Neural progenitor cell (in vitro differentiated cells): Measurements from ENCODE around the gene HADHB. TPM values are rescaled to one million over a fixed set of nuclear protein-coding genes. Genes with fewer than 3 reads are reported as not detected.
"Not testable (repeated sequence)": the region's sequence is repeated elsewhere in the genome, so short reads cannot be mapped to it uniquely, and the experiment has no call there.

Source experiments
- DNase-seq: peaks from one replicate; pipeline ENCODE4 v3.0.0-alpha.2; 2016; ENCODE audit warnings: low spot score
- H2AFZ ChIP-seq: fragments of 200-600 bp; sonication (generic); replicated peaks from 2 replicates; pipeline ENCODE4 v1.6.1; 2016; ENCODE audit warnings: antibody characterized with exemption
- H3F3A ChIP-seq: fragments of 200-600 bp; sonication (generic); 2 replicates; pipeline ENCODE4 v1.6.1; 2016; ENCODE audit warnings: antibody characterized with exemption, low read depth
- H3K27ac ChIP-seq: fragments of 200-600 bp; sonication (generic); 2 replicates; pipeline ENCODE4 v1.5.1; 2016; ENCODE audit warnings: mild to moderate bottlenecking
- H3K27me3 ChIP-seq: fragments of 200-600 bp; sonication (generic); 2 replicates; pipeline ENCODE4 v1.6.1; 2016; ENCODE audit warnings: mild to moderate bottlenecking, moderate library complexity
- H3K36me3 ChIP-seq: fragments of 200-600 bp; sonication (generic); 2 replicates; pipeline ENCODE4 v1.5.1; 2016
- H3K4me1 ChIP-seq: fragments of 200-600 bp; sonication (generic); 2 replicates; pipeline ENCODE4 v1.6.1; 2016; ENCODE audit warnings: mixed run types
- H3K4me2 ChIP-seq: fragments of 200-600 bp; sonication (generic); 2 replicates; pipeline ENCODE4 v1.6.1; 2016
- H3K4me3 ChIP-seq: fragments of 200-600 bp; sonication (generic); 2 replicates; pipeline ENCODE4 v1.5.1; 2016
- H3K79me2 ChIP-seq: fragments of 200-600 bp; sonication (generic); 2 replicates; pipeline ENCODE4 v1.6.1; 2016; ENCODE audit warnings: low read depth
- H3K9ac ChIP-seq: fragments of 200-600 bp; sonication (generic); 2 replicates; pipeline ENCODE4 v1.6.1; 2016
- H3K9me3 ChIP-seq: fragments of 200-600 bp; sonication (generic); 2 replicates; pipeline ENCODE4 v1.5.1; 2016; ENCODE audit warnings: low read depth
- H4K20me1 ChIP-seq: fragments of 200-600 bp; sonication (generic); 2 replicates; pipeline ENCODE4 v1.6.1; 2016; ENCODE audit warnings: low read depth
- H3K27ac Mint-ChIP-seq: 3 replicates; pipeline ENCODE4 v1.8.0; 2021; ENCODE audit warnings: mixed read lengths
- H3K27me3 Mint-ChIP-seq: 2 replicates; pipeline ENCODE4 v1.8.0; 2022; ENCODE audit warnings: low read depth, mild to moderate bottlenecking, inconsistent platforms, moderate library complexity, mixed read lengths; ENCODE audit not compliant: insufficient read depth
- H3K36me3 Mint-ChIP-seq: 3 replicates; pipeline ENCODE4 v1.8.0; 2021; ENCODE audit warnings: mixed read lengths
- H3K4me1 Mint-ChIP-seq: 3 replicates; pipeline ENCODE4 v1.8.0; 2021; ENCODE audit warnings: mixed read lengths
- H3K4me3 Mint-ChIP-seq: 3 replicates; pipeline ENCODE4 v1.8.0; 2021; ENCODE audit warnings: mild to moderate bottlenecking, moderate library complexity, mixed read lengths
- H3K9me3 Mint-ChIP-seq: 3 replicates; pipeline ENCODE4 v1.8.0; 2020; ENCODE audit warnings: mixed read lengths
- EZH2 ChIP-seq: fragments of 200-600 bp; sonication (generic); IDR thresholded peaks from 2 replicates; pipeline ENCODE4 v1.6.1; 2017; ENCODE audit warnings: antibody characterized with exemption, mild to moderate bottlenecking, moderate library complexity
- EZH2phosphoT487 ChIP-seq: fragments of 200-600 bp; sonication (generic); IDR thresholded peaks from 2 replicates; pipeline ENCODE4 v1.6.1; 2017; ENCODE audit warnings: antibody characterized with exemption
- total RNA-seq: library from RNA; depleted of rRNA; stranded (reverse); fragments of >200 nt; gene quantifications from 2 replicates; pipeline ENCODE4 v1.2.3, GENCODE V29; 2015; ENCODE audit warnings: low replicate concordance
- TF ChIP-seq, protein P1 (sequence below): fragments of 200-600 bp; sonication (generic); IDR thresholded peaks from 2 replicates; pipeline ENCODE4 v1.5.1; 2017; ENCODE audit warnings: antibody characterized with exemption, mild to moderate bottlenecking

HADHB gene
- total RNA-seq, 1 donor from 2014 or later = 40.6 TPM

DNA sequence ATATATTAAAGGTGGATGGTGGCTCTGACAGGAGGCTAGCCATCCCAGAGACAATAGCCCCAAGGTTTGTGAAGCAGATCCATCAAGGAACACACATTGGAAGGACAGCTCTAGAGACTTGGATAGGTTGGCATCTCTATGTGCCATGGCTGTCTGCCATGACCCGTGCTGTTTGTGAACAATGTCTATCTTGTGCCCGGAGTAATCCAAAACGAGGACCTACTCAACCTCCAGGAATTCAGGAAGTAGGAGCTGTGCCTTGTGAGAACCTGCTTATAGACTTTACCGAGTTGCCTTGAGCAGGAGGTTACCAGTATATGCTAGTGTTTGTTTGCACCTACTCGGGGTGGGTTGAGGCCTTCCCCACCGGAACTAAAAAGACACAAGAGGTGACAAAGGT, 58.1 kb downstream of the HADHB start:
- H3K27me3 Mint-ChIP-seq = peaks cover 11% of the 10 kb centered on the region
- Histone ChIP-seq H3K27ac (no peak overlapping the region), H3K4me2 (no peak overlapping the region), H3K79me2 (no peaks in the 10 kb centered on the region), H3K9me3 (no peaks in the 10 kb centered on the region), H2AFZ (no peak overlapping the region), H3K9ac (no peak overlapping the region), H3K36me3 (no peaks in the 10 kb centered on the region), H3K27me3 (peaks cover 19% of the 10 kb centered on the region), H3K4me3 (no peak overlapping the region), H4K20me1 (no peaks in the 10 kb centered on the region), H3F3A (peaks cover 36% of the 10 kb centered on the region), H3K4me1 (peaks cover 54% of the 10 kb centered on the region)
- DNase-seq = no peak
- H3K4me1 Mint-ChIP-seq = peaks cover 10% of the 10 kb centered on the region
- peaks cover 3% of the 10 kb centered on the region for H3K36me3 Mint-ChIP-seq
- H3K4me3 Mint-ChIP-seq = no peak overlapping the region
- H3K27ac Mint-ChIP-seq = no peak overlapping the region
- H3K9me3 Mint-ChIP-seq = no peaks in the 10 kb centered on the region
- no peak for TF ChIP-seq EZH2
- TF ChIP-seq, protein P1, sequence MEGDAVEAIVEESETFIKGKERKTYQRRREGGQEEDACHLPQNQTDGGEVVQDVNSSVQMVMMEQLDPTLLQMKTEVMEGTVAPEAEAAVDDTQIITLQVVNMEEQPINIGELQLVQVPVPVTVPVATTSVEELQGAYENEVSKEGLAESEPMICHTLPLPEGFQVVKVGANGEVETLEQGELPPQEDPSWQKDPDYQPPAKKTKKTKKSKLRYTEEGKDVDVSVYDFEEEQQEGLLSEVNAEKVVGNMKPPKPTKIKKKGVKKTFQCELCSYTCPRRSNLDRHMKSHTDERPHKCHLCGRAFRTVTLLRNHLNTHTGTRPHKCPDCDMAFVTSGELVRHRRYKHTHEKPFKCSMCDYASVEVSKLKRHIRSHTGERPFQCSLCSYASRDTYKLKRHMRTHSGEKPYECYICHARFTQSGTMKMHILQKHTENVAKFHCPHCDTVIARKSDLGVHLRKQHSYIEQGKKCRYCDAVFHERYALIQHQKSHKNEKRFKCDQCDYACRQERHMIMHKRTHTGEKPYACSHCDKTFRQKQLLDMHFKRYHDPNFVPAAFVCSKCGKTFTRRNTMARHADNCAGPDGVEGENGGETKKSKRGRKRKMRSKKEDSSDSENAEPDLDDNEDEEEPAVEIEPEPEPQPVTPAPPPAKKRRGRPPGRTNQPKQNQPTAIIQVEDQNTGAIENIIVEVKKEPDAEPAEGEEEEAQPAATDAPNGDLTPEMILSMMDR = no peak
- no peak for TF ChIP-seq EZH2phosphoT487

DNA sequence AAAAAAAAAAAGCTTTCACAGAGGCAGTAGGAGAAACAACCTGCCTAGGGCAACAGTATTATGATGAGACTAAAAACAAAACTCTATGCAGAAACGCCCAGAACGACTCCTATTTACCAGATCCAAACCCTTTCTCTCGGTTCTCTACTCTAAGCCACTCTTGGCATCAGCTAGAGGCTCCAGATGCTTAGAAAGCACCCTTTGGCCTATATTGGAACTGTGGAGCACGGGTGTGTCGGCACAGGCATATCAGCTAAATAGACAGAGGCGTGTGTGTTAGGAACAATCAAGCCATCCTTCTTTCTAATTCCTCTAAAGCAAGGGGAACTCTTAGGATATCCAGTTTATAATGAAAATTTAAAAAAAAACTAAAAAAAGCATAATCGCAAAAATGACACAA, 60.4 kb downstream of the HADHB start:
- H3K27me3 Mint-ChIP-seq = peaks cover 11% of the 10 kb centered on the region
- H3K9me3 ChIP-seq, H3K4me3 ChIP-seq, H3K4me3 Mint-ChIP-seq, H3K27ac Mint-ChIP-seq, H3K79me2 ChIP-seq, H3K36me3 Mint-ChIP-seq, H3K9me3 Mint-ChIP-seq, DNase-seq, H4K20me1 ChIP-seq, H3K9ac ChIP-seq, H2AFZ ChIP-seq, H3K27ac ChIP-seq, H3K27me3 ChIP-seq, H3K36me3 ChIP-seq: not testable (repeated sequence)
- H3K4me1 ChIP-seq = peaks cover 32% of the 10 kb centered on the region
- H3K4me2 ChIP-seq = peak overlapping the region; percentile 62
- peaks cover 12% of the 10 kb centered on the region for H3K4me1 Mint-ChIP-seq
- peaks cover 13% of the 10 kb centered on the region for H3F3A ChIP-seq

DNA sequence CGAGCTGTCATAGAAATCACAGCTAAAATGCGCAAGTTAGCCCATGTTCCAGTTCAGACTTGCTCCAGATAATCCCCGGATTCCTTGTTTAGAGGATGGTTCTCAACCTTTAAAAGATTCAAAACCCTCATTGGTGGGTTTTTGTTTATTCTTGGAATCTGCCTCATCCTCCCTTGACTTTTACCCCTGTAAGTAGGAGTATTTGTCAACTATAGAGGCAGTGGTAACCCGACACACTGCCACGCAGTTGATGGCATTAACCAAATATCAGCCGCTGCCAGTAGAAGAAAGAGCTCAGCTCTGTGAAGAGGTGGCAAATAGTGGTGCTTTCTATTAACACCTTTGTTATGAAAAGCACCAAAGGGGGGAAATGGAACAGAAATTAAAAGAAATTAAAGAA, 60.8 kb downstream of the HADHB start:
- Mint-ChIP-seq H3K4me3 (no peak overlapping the region), H3K27ac (no peak overlapping the region), H3K9me3 (no peaks in the 10 kb centered on the region), H3K4me1 (peaks cover 12% of the 10 kb centered on the region), H3K36me3 (peaks cover 5% of the 10 kb centered on the region), H3K27me3 (peaks cover 11% of the 10 kb centered on the region)
- no peaks in the 10 kb centered on the region for H3K79me2 ChIP-seq
- H3K9ac ChIP-seq = no peak overlapping the region
- H2AFZ ChIP-seq = peak overlapping the region; percentile 61
- no peaks in the 10 kb centered on the region for H3K27me3 ChIP-seq
- H3K36me3 ChIP-seq = no peaks in the 10 kb centered on the region
- no peak for DNase-seq
- H3K9me3 ChIP-seq = no peaks in the 10 kb centered on the region
- peaks cover 9% of the 10 kb centered on the region for H3F3A ChIP-seq
- H3K4me3 ChIP-seq = no peak overlapping the region
- H3K4me2 ChIP-seq = peak overlapping the region; percentile 62
- TF ChIP-seq EZH2 = no peak
- TF ChIP-seq EZH2phosphoT487 = no peak
- TF ChIP-seq, protein P1 = no peak
- H3K27ac ChIP-seq = no peak overlapping the region
- no peaks in the 10 kb centered on the region for H4K20me1 ChIP-seq
- peaks cover 28% of the 10 kb centered on the region for H3K4me1 ChIP-seq

DNA sequence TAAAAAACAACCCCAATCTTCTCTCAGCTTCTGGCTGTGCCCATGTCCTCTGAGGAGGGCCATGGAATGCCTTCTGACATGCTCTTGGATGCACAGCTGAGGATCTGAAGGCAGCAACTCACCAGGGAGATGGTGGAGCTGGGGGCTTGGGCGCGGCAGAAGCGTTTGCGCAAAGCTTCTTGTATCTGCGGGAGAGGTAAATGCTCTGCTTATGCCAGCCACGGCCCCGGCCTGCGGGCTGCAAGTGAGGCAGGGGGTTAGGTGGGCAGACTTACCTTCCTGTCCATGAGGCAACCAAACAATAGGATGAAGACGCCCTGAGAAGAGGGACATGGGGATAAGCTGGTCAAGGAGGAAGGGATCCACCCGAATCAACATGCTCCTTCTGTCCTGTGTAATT, 65.2 kb downstream of the HADHB start:
- Mint-ChIP-seq H3K27ac (no peak overlapping the region), H3K27me3 (peaks cover 6% of the 10 kb centered on the region), H3K4me3 (no peak overlapping the region), H3K36me3 (peaks cover 2% of the 10 kb centered on the region), H3K4me1 (peaks cover 12% of the 10 kb centered on the region), H3K9me3 (no peaks in the 10 kb centered on the region)
- H3K36me3 ChIP-seq = no peaks in the 10 kb centered on the region
- no peak overlapping the region for H3K4me3 ChIP-seq
- H3F3A ChIP-seq = no peaks in the 10 kb centered on the region
- H4K20me1 ChIP-seq = no peaks in the 10 kb centered on the region
- H3K27ac ChIP-seq = no peak overlapping the region
- peaks cover 19% of the 10 kb centered on the region for H3K4me1 ChIP-seq
- DNase-seq = no peak
- no peaks in the 10 kb centered on the region for H3K27me3 ChIP-seq
- H3K9ac ChIP-seq = no peak overlapping the region
- H3K9me3 ChIP-seq = no peaks in the 10 kb centered on the region
- no peak overlapping the region for H3K4me2 ChIP-seq
- no peak for TF ChIP-seq EZH2phosphoT487
- TF ChIP-seq EZH2 = no peak
- TF ChIP-seq, protein P1 = no peak
- no peak overlapping the region for H2AFZ ChIP-seq
- H3K79me2 ChIP-seq = no peaks in the 10 kb centered on the region
